ENCODE measurements around the gene EEFSEC. TPM values are rescaled to one million over a fixed set of nuclear protein-coding genes. Genes with fewer than 3 reads are reported as not detected.

The EEFSEC gene
- total RNA-seq, 1 experiment from 2014 or later: 9.6 TPM

- no peaks in the 10 kb centered on the region for H3K9me3 ChIP-seq (ENCODE audit: low read length)
- ATAC-seq (no peak), DNase-seq (no peak)
- no peak overlapping the region for H3K4me2 ChIP-seq (ENCODE audit: low read length)
- H3F3A ChIP-seq (ENCODE audit: low read length, unreplicated experiment): no peaks in the 10 kb centered on the region
- H3K9me2 ChIP-seq (replicated peaks; ENCODE audit: low read length): no peaks in the 10 kb centered on the region
- H3K9ac ChIP-seq (ENCODE audit: low read length): no peak overlapping the region
- H3K27ac ChIP-seq (ENCODE audit: low read length): no peak overlapping the region
- intact Hi-C loops (cut with micrococcal nuclease): no loop called here
- no peaks in the 10 kb centered on the region for H3K27me3 ChIP-seq (ENCODE audit: low read length)
- BruUV-seq (replicated peaks): no TSS peak
- TF ChIP-seq EZH2 (IDR thresholded peaks at IDR 0.05; ENCODE audit: low read length, unreplicated experiment) (no peak), EZH2phosphoT487 (IDR thresholded peaks at IDR 0.05; ENCODE audit: borderline replicate concordance, low read length) (no peak), CTCF (conservative IDR thresholded peaks at IDR 0.05; ENCODE audit: low read depth, low read length) (no peak)
- H3K36me3 ChIP-seq (ENCODE audit: low read depth, low read length): no peaks in the 10 kb centered on the region
- no peaks in the 10 kb centered on the region for H3K79me2 ChIP-seq (ENCODE audit: low read length)
- no peak overlapping the region for H3K4me3 ChIP-seq (ENCODE audit: low read length)
- CTCF ChIA-PET: no interaction called here
- H4K20me1 ChIP-seq (ENCODE audit: low read length): no peaks in the 10 kb centered on the region
- POLR2A ChIA-PET (ENCODE audit: unreplicated experiment): no interaction called here
- H3K4me1 ChIP-seq (ENCODE audit: insufficient read depth, low read length): no peaks in the 10 kb centered on the region
- H2AFZ ChIP-seq (ENCODE audit: low read length): no peak overlapping the region
These were observed 87.0 kb downstream of the EEFSEC start for GRCh38 chr3:128240232-128240631.

GRCh38 chr3:128241741-128242140 lies 88.5 kb downstream of the EEFSEC start:
- ChIA-PET POLR2A (ENCODE audit: unreplicated experiment) (no interaction called here), CTCF (no interaction called here)
- Histone ChIP-seq H3K36me3 (ENCODE audit: low read depth, low read length) (no peaks in the 10 kb centered on the region), H3K9me3 (ENCODE audit: low read length) (no peaks in the 10 kb centered on the region), H3K79me2 (ENCODE audit: low read length) (no peaks in the 10 kb centered on the region), H3K27me3 (ENCODE audit: low read length) (no peaks in the 10 kb centered on the region), H3K4me2 (ENCODE audit: low read length) (no peak overlapping the region), H3K4me3 (ENCODE audit: low read length) (no peak overlapping the region), H3K4me1 (ENCODE audit: insufficient read depth, low read length) (no peaks in the 10 kb centered on the region), H2AFZ (ENCODE audit: low read length) (no peak overlapping the region), H3F3A (ENCODE audit: low read length, unreplicated experiment) (no peaks in the 10 kb centered on the region), H3K9me2 (replicated peaks; ENCODE audit: low read length) (no peaks in the 10 kb centered on the region), H3K9ac (ENCODE audit: low read length) (no peak overlapping the region), H3K27ac (ENCODE audit: low read length) (no peak overlapping the region), H4K20me1 (ENCODE audit: low read length) (no peaks in the 10 kb centered on the region)
- TF ChIP-seq EZH2 (IDR thresholded peaks at IDR 0.05; ENCODE audit: low read length, unreplicated experiment) (no peak), CTCF (conservative IDR thresholded peaks at IDR 0.05; ENCODE audit: low read depth, low read length) (no peak), EZH2phosphoT487 (IDR thresholded peaks at IDR 0.05; ENCODE audit: borderline replicate concordance, low read length) (no peak)
- intact Hi-C loops (cut with micrococcal nuclease): no loop called here
- BruUV-seq (replicated peaks): no TSS peak
- no peak for ATAC-seq
- DNase-seq: no peak

GRCh38 chr3:128242818-128243601 lies 89.7 kb downstream of the EEFSEC start:
- no peak for DNase-seq
- TF ChIP-seq EZH2 (IDR thresholded peaks at IDR 0.05; ENCODE audit: low read length, unreplicated experiment) (no peak), EZH2phosphoT487 (IDR thresholded peaks at IDR 0.05; ENCODE audit: borderline replicate concordance, low read length) (no peak), CTCF (conservative IDR thresholded peaks at IDR 0.05; ENCODE audit: low read depth, low read length) (no peak)
- ATAC-seq: no peak
- CTCF ChIA-PET: no interaction called here
- no peak overlapping the region for H3K27ac ChIP-seq (ENCODE audit: low read length)
- no peaks in the 10 kb centered on the region for H3K9me3 ChIP-seq (ENCODE audit: low read length)
- no peak overlapping the region for H3K4me2 ChIP-seq (ENCODE audit: low read length)
- no TSS peak for BruUV-seq (replicated peaks)
- H3K79me2 ChIP-seq (ENCODE audit: low read length): no peaks in the 10 kb centered on the region
- POLR2A ChIA-PET (ENCODE audit: unreplicated experiment): no interaction called here
- no peaks in the 10 kb centered on the region for H3F3A ChIP-seq (ENCODE audit: low read length, unreplicated experiment)
- no peak overlapping the region for H2AFZ ChIP-seq (ENCODE audit: low read length)
- H3K9ac ChIP-seq (ENCODE audit: low read length): no peak overlapping the region
- no peaks in the 10 kb centered on the region for H3K36me3 ChIP-seq (ENCODE audit: low read depth, low read length)
- intact Hi-C loops (cut with micrococcal nuclease): no loop called here
- H4K20me1 ChIP-seq (ENCODE audit: low read length): no peaks in the 10 kb centered on the region
- H3K4me1 ChIP-seq (ENCODE audit: insufficient read depth, low read length): no peaks in the 10 kb centered on the region
- no peaks in the 10 kb centered on the region for H3K9me2 ChIP-seq (replicated peaks; ENCODE audit: low read length)
- no peaks in the 10 kb centered on the region for H3K27me3 ChIP-seq (ENCODE audit: low read length)
- no peak overlapping the region for H3K4me3 ChIP-seq (ENCODE audit: low read length)

Measured in PC-3 (cell line).